OCI-LY1 (cell line): ENCODE measurements around the gene FADS2.

Experiments used
- EZH2 ChIP-seq: fragments of 200-600 bp; sonication (generic), shearing (Covaris generic); IDR thresholded peaks from 2 replicates; pipeline ENCODE4 v1.8.0; 2017; ENCODE audit warnings: borderline replicate concordance, mixed run types, mild to moderate bottlenecking, antibody characterized with exemption, low read length, moderate library complexity, mixed read lengths
- TF ChIP-seq, protein P1 (sequence below): fragments of 200-600 bp; sonication (generic), shearing (Covaris generic); IDR thresholded peaks from 2 replicates; pipeline ENCODE4 v1.5.1; 2017; ENCODE audit warnings: mild to moderate bottlenecking, antibody characterized with exemption, low read length, moderate library complexity, mixed read lengths

DNA sequence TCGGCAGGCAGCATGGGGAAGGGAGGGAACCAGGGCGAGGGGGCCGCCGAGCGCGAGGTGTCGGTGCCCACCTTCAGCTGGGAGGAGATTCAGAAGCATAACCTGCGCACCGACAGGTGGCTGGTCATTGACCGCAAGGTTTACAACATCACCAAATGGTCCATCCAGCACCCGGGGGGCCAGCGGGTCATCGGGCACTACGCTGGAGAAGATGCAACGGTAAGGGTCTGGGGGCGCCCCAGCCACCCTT lies 204 bp downstream of the FADS2 start:
- TF ChIP-seq, protein P1, sequence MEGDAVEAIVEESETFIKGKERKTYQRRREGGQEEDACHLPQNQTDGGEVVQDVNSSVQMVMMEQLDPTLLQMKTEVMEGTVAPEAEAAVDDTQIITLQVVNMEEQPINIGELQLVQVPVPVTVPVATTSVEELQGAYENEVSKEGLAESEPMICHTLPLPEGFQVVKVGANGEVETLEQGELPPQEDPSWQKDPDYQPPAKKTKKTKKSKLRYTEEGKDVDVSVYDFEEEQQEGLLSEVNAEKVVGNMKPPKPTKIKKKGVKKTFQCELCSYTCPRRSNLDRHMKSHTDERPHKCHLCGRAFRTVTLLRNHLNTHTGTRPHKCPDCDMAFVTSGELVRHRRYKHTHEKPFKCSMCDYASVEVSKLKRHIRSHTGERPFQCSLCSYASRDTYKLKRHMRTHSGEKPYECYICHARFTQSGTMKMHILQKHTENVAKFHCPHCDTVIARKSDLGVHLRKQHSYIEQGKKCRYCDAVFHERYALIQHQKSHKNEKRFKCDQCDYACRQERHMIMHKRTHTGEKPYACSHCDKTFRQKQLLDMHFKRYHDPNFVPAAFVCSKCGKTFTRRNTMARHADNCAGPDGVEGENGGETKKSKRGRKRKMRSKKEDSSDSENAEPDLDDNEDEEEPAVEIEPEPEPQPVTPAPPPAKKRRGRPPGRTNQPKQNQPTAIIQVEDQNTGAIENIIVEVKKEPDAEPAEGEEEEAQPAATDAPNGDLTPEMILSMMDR, result no peak
- no peak for TF ChIP-seq EZH2
